Measurements from ENCODE around the gene TAS2R40.
"Not testable (repeated sequence)": the region's sequence is repeated elsewhere in the genome, so short reads cannot be mapped to it uniquely, and the experiment has no call there.

Gene TAS2R40

GRCh38 chr7:143221737-143222136, at the start of gene TAS2R40:
Gene TAS2R40, plus strand, starts transcription at chr7:143222037. Its CDS starts 42 bp downstream, at chr7:143222079.
- DNase-seq = no peak

- no peak for DNase-seq
Observed at GRCh38 chr7:143172354-143172753, 49.5 kb upstream of the TAS2R40 start.

DNA sequence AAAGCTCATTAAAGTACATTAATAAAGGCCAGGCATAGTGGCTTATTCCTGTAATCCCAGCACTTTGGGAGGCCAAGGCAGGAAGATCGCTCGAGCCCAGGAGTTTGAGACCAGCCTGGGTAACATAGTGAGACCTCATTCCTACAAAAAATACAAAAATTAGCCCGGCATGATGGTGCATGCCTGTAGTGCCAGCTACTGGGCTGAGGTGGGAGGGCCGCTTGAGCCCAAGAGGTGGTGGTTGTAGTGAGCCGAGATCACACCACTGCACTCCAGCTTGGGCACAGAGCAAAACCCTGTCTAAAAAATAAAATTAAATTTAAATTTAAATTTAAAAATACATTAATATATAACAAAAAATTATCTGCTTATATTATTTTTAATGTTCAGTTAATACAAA, 45.7 kb upstream of the TAS2R40 start:
- no peak for DNase-seq

DNA sequence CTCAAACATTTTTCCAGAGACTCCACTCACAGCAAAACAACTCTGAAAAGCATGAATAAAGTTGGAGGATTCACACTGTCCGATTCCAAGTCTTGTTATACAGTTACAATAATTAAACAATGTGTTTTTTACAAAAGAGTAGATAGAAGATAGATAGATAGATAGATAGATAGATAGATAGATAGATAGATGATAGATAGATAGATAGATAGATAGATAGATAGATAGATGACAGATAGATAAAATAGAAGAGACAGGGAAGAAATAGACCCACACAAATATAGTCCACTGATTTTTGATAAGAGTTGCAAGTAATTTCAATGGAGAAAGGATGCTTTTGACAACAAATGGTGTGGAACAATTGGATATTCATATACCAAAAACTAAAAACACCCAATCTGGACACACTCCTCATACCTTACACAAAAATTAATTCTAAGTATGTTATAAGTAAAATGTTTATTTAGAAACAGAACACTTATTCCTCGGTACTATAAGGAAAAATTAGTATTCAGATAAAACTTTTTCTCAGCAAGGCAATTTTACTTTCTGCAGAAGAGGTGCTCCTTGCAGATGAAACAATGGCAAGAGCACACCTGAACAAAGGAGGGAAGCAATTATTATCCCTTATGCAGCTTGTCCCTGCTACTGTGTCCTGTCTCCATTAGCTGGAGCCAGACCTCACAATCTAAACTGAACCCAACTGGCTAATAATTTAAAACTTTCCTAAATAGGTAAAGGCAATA, 44.3 kb upstream of the TAS2R40 start:
- DNase-seq = no peak

DNA sequence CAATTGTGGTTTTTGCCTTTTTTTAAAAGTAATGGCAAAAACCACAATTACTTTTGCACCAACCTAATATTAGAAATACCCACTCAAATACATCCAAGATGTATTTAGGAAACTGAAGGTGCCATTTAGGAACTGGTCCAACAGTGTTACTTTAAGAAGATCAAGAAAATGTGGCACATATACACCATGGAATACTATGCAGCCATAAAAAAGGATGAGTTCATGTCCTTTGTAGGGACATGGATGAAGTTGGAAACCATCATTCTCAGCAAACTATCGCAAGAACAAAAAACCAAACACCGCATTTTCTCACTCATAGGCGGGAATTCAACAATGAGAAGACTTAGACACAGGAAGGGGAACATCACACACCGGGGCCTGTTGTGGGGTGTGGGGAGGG, 41.1 kb upstream of the TAS2R40 start:
- not testable (repeated sequence) for DNase-seq

GRCh38 chr7:143181349-143181748, 40.5 kb upstream of the TAS2R40 start:
- no peak for DNase-seq

GRCh38 chr7:143183024-143183423, 38.8 kb upstream of the TAS2R40 start, which contains the start of gene TAS2R39:
Gene TAS2R39, plus strand, starts transcription at chr7:143183419. Its CDS starts 0 bp downstream, at chr7:143183419.
- DNase-seq = no peak

DNA sequence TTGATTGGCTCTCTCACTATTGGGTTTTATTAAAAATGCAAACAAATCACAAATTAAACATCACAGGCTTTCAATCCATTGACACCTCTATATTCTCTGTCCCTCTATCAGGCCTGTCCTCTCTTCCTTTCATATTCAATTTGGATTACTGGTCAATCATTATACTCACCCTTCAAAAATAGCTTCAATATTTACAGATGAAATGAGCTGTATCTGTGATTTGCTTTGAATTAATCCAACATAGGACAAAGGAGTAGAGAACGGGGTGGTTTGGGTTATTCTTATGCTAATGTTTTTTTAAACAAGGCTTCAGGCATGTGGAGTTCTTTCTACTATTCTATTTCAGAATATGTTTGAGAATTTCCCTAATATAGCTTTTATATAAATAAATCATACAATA, 36.3 kb upstream of the TAS2R40 start:
- DNase-seq = no peak

DNA sequence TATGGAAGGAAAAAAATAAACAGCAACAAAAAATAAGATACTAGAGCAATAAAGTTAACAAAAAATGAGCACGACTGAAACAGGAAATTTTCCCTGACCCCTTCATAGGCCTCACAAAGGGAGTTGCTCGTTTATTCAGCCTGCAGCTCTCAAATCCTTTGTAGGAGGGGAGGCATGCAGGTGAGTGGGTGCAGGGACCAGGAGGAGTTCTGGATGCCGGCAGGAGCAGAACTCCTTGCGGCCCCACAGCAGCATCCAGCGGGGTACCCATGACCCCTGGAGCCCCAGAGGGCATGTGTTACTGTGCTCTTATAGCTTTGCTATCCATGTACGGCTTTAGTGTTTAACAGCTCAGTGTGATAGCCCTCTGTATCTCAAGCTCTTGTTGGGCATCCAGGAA, 32.8 kb upstream of the TAS2R40 start:
- DNase-seq = no peak

- DNase-seq = no peak
Observed at GRCh38 chr7:143193880-143194279, 28.0 kb upstream of the TAS2R40 start.

GRCh38 chr7:143199040-143199439, 22.8 kb upstream of the TAS2R40 start:
- no peak for DNase-seq

DNA sequence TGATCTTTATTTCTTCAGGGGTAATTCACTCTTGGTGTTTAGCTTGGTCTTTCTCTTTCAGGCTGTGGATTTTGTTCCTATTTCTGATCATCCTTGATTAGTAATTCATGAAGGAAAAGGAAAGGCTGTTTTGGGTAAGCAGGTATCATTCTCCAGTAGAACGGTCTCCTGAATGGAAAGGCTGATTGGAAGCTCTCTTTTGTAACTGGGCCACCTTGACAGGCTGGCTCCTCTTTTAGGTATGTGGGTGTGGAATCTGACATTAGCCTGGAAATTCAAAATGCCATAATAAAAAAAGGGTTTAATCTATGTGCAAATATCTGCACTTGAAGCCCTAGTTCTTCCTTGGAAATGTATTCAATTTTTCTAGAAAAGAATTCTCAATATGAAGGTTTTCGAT, 19.7 kb upstream of the TAS2R40 start:
- no peak for DNase-seq

- no peak for DNase-seq
Observed at GRCh38 chr7:143203386-143203785, 18.5 kb upstream of the TAS2R40 start.

DNA sequence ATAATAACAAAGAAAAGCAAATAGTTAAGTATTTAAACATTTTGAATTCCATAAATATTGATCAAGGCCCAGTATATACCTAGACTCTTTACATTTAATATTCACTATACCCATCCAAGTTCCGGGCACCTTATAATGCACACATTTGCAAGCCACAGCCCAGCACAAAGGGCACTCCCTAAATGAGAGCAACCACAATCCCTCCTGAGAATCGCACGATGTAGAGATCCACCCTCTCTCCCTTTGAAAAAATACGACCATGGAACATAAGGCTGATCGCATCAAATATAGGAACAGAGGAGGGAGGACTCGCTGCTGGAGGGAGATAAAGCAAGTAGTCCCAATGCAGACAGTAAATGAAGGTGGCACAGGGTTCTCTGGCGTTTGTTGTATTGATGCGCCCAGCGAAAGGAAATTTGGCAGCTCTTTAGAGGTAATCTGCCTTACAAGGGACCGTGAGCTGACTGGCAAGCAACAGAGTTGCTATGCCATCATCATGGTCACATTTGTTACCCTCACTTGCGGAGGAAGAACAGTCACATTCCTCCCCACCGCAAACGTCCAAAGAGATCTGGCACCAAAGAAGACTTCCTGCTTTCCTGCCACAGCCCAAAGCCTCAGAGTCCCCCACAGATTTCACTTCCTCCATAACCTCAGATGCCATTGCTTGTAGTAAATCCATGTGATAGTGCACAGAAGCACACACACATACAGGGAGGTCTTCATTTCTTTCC, 16.1 kb upstream of the TAS2R40 start:
- DNase-seq = no peak

DNA sequence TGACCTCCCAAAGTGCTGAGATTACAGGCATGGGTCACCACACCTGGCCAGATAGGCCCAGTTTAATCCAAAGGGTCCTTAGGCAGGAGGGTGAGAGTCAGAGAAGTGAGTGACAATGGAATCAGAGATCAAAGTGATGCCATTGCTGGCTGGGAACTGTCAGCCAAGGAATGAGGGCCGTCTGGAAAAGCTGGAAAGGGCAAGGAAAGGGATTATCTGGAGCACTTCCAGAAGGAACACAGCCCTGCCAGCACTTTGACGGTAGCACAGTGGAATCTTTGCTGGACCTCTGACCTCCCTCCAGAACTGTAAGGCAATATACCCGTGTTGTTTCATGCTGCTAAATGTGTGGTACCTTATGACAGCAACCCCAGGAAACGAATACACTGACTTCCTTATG, 11.3 kb upstream of the TAS2R40 start:
- DNase-seq = no peak

DNA sequence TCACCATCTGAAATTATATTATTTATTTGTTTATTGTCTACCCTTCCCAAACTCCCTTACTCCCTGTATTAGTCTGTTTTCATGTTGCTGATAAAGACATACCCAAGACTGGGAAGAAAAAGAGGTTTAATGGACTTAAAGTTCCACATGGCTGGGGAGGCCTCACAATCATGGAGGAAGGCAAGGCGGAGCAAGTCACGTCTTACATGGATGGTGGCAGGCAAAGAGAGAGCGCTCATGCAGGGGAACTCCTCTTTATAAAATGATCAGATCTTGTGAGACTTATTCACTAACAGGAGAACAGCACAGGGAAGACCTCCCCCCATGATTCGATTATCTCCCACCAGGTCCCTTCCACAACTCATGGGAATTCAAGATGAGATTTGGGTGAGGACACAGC, 8.4 kb upstream of the TAS2R40 start:
- DNase-seq = not testable (repeated sequence)

GRCh38 chr7:143214789-143215679, 6.8 kb upstream of the TAS2R40 start:
- DNase-seq = peak; percentile 68 to 89

GRCh38 chr7:143216151-143216550, 5.7 kb upstream of the TAS2R40 start:
- no peak for DNase-seq

DNA sequence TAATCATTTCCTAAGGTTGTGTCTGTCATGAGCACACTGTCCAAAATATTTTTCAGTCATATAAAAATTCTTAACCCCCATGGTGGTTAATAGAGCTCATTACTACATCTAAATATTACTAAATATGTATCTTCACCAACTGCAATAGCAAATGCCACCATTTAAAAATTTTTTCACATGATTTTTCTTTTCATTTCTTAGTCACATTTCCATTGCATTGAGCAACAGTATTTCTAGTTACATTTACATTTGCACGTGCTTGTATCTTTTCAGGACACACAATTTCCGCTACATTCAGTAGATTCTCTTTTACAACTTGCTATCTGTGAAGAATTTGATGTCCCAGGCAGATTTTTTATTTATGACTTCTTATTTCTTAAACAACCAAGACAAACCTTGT, 5.2 kb upstream of the TAS2R40 start:
- DNase-seq = no peak

DNA sequence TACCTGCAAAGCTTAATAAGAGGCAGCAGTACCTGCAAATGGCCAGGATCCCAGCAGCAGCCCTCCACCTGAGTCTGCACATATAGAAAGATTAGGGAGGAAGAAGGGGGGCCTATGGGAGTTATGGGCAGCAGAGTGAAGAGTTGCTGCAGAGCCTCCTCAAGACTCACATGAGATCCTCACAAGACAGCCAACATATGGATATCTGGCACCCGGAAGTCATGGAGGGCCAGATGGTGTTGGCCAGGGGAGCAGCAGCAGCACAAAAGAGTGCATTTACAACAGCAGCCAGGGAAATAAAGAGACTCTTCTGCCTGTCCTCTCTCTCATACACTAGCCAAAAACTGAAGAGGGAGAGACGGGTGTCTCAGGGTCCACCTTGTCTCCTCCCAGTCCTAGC, 4.0 kb upstream of the TAS2R40 start:
- peak in 1 of 2 experiments; percentile 58 for DNase-seq

DNA sequence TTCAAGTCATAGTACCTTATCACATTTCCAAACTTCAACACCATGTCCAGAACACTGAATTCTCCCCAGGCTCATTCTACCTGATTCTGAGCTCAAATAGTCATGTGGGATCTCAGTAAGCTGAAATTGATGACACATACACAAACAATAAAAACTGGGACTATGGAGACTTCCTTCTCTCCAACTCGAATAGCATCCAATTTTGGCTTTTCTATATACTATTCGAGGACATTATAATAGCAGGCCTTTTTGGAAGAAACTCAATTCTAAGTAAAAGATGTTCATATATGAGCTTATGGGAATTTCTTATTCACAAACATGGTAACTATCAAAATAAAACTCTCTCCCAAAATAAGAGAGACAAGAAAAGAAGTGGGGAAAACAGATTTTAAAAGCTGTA, 551 bp upstream of the TAS2R40 start:
- DNase-seq = no peak

DNA sequence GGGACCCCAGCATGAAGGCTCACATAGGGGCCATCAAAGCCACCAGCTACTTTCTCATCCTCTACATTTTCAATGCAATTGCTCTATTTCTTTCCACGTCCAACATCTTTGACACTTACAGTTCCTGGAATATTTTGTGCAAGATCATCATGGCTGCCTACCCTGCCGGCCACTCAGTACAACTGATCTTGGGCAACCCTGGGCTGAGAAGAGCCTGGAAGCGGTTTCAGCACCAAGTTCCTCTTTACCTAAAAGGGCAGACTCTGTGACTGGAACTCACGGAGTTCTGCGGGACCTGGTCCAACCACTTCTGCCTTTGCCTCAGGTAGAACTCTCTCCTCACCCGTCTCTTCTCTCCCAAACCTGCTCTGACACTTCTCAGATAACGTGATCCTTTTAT, 945 bp downstream of the TAS2R40 start:
- DNase-seq = no peak

- no peak for DNase-seq
Observed at GRCh38 chr7:143223784-143224183, 1.9 kb downstream of the TAS2R40 start.
